HEK293 (cell line): ENCODE data around the gene NXPH4.

Experiments used
- CTCF ChIA-PET: fragments of 350-600 bp; formaldehyde crosslinking; extraction: SDS; loops from one replicate; lab custom pipeline; 2021; ENCODE audit warnings: antibody characterized with exemption; lab: Yijun Ruan, JAX
- POLR2A ChIA-PET: fragments of 300-600 bp; formaldehyde crosslinking; extraction: SDS; loops from one replicate; lab custom pipeline; 2020; ENCODE audit warnings: antibody characterized with exemption, inconsistent platforms; lab: Yijun Ruan, JAX
- H3K27ac ChIP-seq: fragments of 200-500 bp; sonication (Bioruptor generic); 2 replicates; pipeline ENCODE4 v1.5.1; 2014; ENCODE audit warnings: low read depth, low read length, control low read depth, inconsistent platforms; ENCODE audit errors: extremely low read depth
- H3K36me3 ChIP-seq, 2 experiments: fragments of 200-500 bp in 1 of 2; sonication (Bioruptor generic) in 1 of 2; 1 replicate in 1 of 2; 2 replicates in 1 of 2; pipeline ENCODE4 v1.5.1; 2014 to 2017; ENCODE audit warnings: inconsistent platforms in 2 of 2, low read length in 2 of 2; ENCODE audit not compliant: control insufficient read depth in 2 of 2, insufficient read depth in 1 of 2
- H3K4me1 ChIP-seq: fragments of 200-500 bp; sonication (Bioruptor generic); 2 replicates; pipeline ENCODE4 v1.5.1; 2014; ENCODE audit warnings: mild to moderate bottlenecking, low read length, inconsistent platforms; ENCODE audit not compliant: control insufficient read depth, insufficient read depth
- H3K4me3 ChIP-seq: 2 replicates; pipeline ENCODE4 v1.5.1; 2011; ENCODE audit warnings: low read depth, mild to moderate bottlenecking, control low read depth, low read length, moderate library complexity
- H3K9me3 ChIP-seq: fragments of 200-500 bp; sonication (Bioruptor generic); 2 replicates; pipeline ENCODE4 v1.5.1; 2014; ENCODE audit warnings: low read depth, low read length, inconsistent platforms; ENCODE audit not compliant: control insufficient read depth, insufficient read depth
- CTCF ChIP-seq: fragments of 450-650 bp; formaldehyde crosslinking; IDR thresholded peaks from 2 replicates; pipeline ENCODE4 v1.5.1; 2016; ENCODE audit warnings: missing biosample characterization, missing genetic modification characterization
- EGR2 ChIP-seq: fragments of 450-650 bp; formaldehyde crosslinking; IDR thresholded peaks from 2 replicates; pipeline ENCODE4 v1.5.1; 2016; ENCODE audit warnings: low read depth, missing biosample characterization, missing genetic modification characterization
- GLI4 ChIP-seq: fragments of 450-650 bp; formaldehyde crosslinking; IDR thresholded peaks from 2 replicates; pipeline ENCODE4 v1.5.1; 2016; ENCODE audit warnings: missing biosample characterization, missing genetic modification characterization
- GLIS1 ChIP-seq: fragments of 450-650 bp; formaldehyde crosslinking; IDR thresholded peaks from 2 replicates; pipeline ENCODE4 v1.5.1; 2016; ENCODE audit warnings: missing biosample characterization, missing genetic modification characterization
- GLIS2 ChIP-seq: fragments of 450-650 bp; formaldehyde crosslinking; IDR thresholded peaks from 2 replicates; pipeline ENCODE4 v1.5.1; 2016; ENCODE audit warnings: missing biosample characterization, missing genetic modification characterization
- HOXD13 ChIP-seq: sonication (generic); formaldehyde crosslinking; IDR thresholded peaks from 2 replicates; pipeline ENCODE4 v1.8.0; 2022; ENCODE audit warnings: missing genetic modification reagents, borderline replicate concordance
- KLF10 ChIP-seq: fragments of 450-650 bp; IDR thresholded peaks from 2 replicates; pipeline ENCODE4 v1.5.1; 2018; ENCODE audit warnings: missing biosample characterization, mild to moderate bottlenecking, missing genetic modification characterization
- KLF8 ChIP-seq: fragments of 450-650 bp; formaldehyde crosslinking; IDR thresholded peaks from 2 replicates; pipeline ENCODE4 v1.5.1; 2016; ENCODE audit warnings: missing biosample characterization, missing genetic modification characterization
- SP2 ChIP-seq: fragments of 450-650 bp; formaldehyde crosslinking; IDR thresholded peaks from 2 replicates; pipeline ENCODE4 v1.5.1; 2016; ENCODE audit warnings: missing biosample characterization, missing genetic modification characterization
- SP7 ChIP-seq: fragments of 450-650 bp; formaldehyde crosslinking; IDR thresholded peaks from 2 replicates; pipeline ENCODE4 v1.5.1; 2016; ENCODE audit warnings: missing biosample characterization, missing genetic modification characterization
- ZBTB1 ChIP-seq: fragments of 450-650 bp; formaldehyde crosslinking; IDR thresholded peaks from 2 replicates; pipeline ENCODE4 v1.5.1; 2016; ENCODE audit warnings: missing biosample characterization, missing genetic modification characterization
- ZBTB26 ChIP-seq: fragments of 450-650 bp; formaldehyde crosslinking; optimal IDR thresholded peaks from 2 replicates; pipeline ENCODE3; 2016; ENCODE audit warnings: missing biosample characterization, mild to moderate bottlenecking, missing genetic modification characterization
- ZEB2 ChIP-seq: fragments of 450-650 bp; formaldehyde crosslinking; IDR thresholded peaks from 2 replicates; pipeline ENCODE4 v1.5.1; 2016; ENCODE audit warnings: missing biosample characterization, missing genetic modification characterization
- ZIC2 ChIP-seq: fragments of 450-650 bp; formaldehyde crosslinking; IDR thresholded peaks from 2 replicates; pipeline ENCODE4 v1.5.1; 2016; ENCODE audit warnings: missing biosample characterization, missing genetic modification characterization
- ZNF132 ChIP-seq: fragments of 450-650 bp; formaldehyde crosslinking; IDR thresholded peaks from 2 replicates; pipeline ENCODE4 v1.5.1; 2017; ENCODE audit warnings: missing biosample characterization, missing genetic modification characterization, borderline replicate concordance
- ZNF2 ChIP-seq: fragments of 450-650 bp; formaldehyde crosslinking; IDR thresholded peaks from 2 replicates; pipeline ENCODE4 v1.5.1; 2016; ENCODE audit warnings: missing biosample characterization, missing genetic modification characterization
- ZNF266 ChIP-seq: fragments of 450-650 bp; formaldehyde crosslinking; IDR thresholded peaks from 2 replicates; pipeline ENCODE4 v1.5.1; 2016; ENCODE audit warnings: missing biosample characterization, missing genetic modification characterization, low read depth
- ZNF302 ChIP-seq: fragments of 450-650 bp; formaldehyde crosslinking; IDR thresholded peaks from 2 replicates; pipeline ENCODE4 v1.5.1; 2016; ENCODE audit warnings: missing biosample characterization, missing genetic modification characterization, low read depth
- ZNF311 ChIP-seq: fragments of 450-650 bp; formaldehyde crosslinking; IDR thresholded peaks from 2 replicates; pipeline ENCODE4 v1.5.1; 2017; ENCODE audit warnings: missing biosample characterization, missing genetic modification characterization, borderline replicate concordance
- ZNF324 ChIP-seq: fragments of 450-650 bp; formaldehyde crosslinking; IDR thresholded peaks from 2 replicates; pipeline ENCODE4 v1.5.1; 2016; ENCODE audit warnings: missing biosample characterization, missing genetic modification characterization
- ZNF560 ChIP-seq: fragments of 450-650 bp; formaldehyde crosslinking; IDR thresholded peaks from 2 replicates; pipeline ENCODE4 v1.5.1; 2017; ENCODE audit warnings: missing biosample characterization, missing genetic modification characterization, borderline replicate concordance
- ZNF626 ChIP-seq: fragments of 450-650 bp; sonication (Bioruptor Pico); formaldehyde crosslinking; IDR thresholded peaks from 2 replicates; pipeline ENCODE4 v1.5.1; 2018; ENCODE audit warnings: missing biosample characterization, missing genetic modification characterization, inconsistent platforms
- ZNF629 ChIP-seq: fragments of 450-650 bp; formaldehyde crosslinking; IDR thresholded peaks from 2 replicates; pipeline ENCODE4 v1.5.1; 2017; ENCODE audit warnings: missing biosample characterization, missing genetic modification characterization
- ZNF639 ChIP-seq: fragments of 450-650 bp; formaldehyde crosslinking; IDR thresholded peaks from 2 replicates; pipeline ENCODE4 v1.5.1; 2016; ENCODE audit warnings: missing biosample characterization, missing genetic modification characterization
- ZNF76 ChIP-seq: fragments of 450-650 bp; formaldehyde crosslinking; IDR thresholded peaks from 2 replicates; pipeline ENCODE4; 2016; ENCODE audit warnings: low read depth, missing biosample characterization, missing genetic modification characterization, borderline replicate concordance
- ZNF792 ChIP-seq: fragments of 450-650 bp; formaldehyde crosslinking; IDR thresholded peaks from 2 replicates; pipeline ENCODE4 v1.5.1; 2016; ENCODE audit warnings: missing biosample characterization, missing genetic modification characterization
- ZNF837 ChIP-seq: fragments of 450-650 bp; formaldehyde crosslinking; IDR thresholded peaks from 2 replicates; pipeline ENCODE4 v1.5.1; 2016; ENCODE audit warnings: missing biosample characterization, missing genetic modification characterization
- TF ChIP-seq, protein P1 (sequence below): fragments of 450-650 bp; formaldehyde crosslinking; IDR thresholded peaks from 2 replicates; pipeline ENCODE4 v1.5.1; 2016; ENCODE audit warnings: missing biosample characterization, missing genetic modification characterization

Gene NXPH4

GRCh38 chr12:57237932-57238853 is 21.6 kb downstream of the NXPH4 start (continued):
- TF ChIP-seq SP2 (tag by site-specific recombination) (peak; percentile 54), KLF10 (peak; percentile 67), ZNF560 (tag by site-specific recombination) (no peak), HOXD13 (CRISPR knock-in tag) (no peak), ZEB2 (tag by site-specific recombination) (no peak), KLF8 (tag by site-specific recombination) (peak; percentile 18; the same call in 1 of the 2 replicates), ZNF132 (tag by site-specific recombination) (no peak), EGR2 (tag by site-specific recombination) (peak; percentile 50), GLI4 (no peak), CTCF (tag by site-specific recombination) (no peak), ZNF792 (no peak)
- TF ChIP-seq, protein P1, sequence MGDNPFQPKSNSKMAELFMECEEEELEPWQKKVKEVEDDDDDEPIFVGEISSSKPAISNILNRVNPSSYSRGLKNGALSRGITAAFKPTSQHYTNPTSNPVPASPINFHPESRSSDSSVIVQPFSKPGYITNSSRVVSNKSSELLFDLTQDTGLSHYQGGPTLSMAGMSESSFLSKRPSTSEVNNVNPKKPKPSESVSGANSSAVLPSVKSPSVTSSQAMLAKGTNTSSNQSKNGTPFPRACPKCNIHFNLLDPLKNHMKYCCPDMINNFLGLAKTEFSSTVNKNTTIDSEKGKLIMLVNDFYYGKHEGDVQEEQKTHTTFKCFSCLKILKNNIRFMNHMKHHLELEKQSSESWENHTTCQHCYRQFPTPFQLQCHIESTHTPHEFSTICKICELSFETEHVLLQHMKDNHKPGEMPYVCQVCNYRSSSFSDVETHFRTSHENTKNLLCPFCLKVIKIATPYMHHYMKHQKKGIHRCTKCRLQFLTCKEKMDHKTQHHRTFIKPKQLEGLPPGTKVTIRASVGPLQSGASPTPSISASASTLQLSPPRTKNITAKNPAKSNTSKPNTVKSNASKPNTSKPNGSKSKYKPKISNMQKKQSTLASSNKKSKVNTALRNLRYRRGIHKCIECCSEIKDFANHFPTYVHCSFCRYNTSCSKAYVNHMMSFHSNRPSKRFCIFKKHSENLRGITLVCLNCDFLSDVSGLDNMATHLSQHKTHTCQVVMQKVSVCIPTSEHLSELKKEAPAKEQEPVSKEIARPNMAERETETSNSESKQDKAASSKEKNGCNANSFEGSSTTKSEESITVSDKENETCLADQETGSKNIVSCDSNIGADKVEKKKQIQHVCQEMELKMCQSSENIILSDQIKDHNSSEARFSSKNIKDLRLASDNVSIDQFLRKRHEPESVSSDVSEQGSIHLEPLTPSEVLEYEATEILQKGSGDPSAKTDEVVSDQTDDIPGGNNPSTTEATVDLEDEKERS (tag by site-specific recombination) = no peak

GRCh38 chr12:57238854-57239554 is 22.4 kb downstream of the NXPH4 start:
- Histone ChIP-seq H3K4me1 (peaks cover 17% of the 10 kb centered on the region), H3K27ac (no peak overlapping the region; the same call in 1 of the 2 replicates)
- CTCF ChIA-PET = interaction anchor here (0.6 to 23.3 kb wide), 21 partner anchors 10 to 971 kb away, joined by 3 to 628 read pairs (median 4); partner anchors contain the start of genes NXPH4, SHMT2 and STAC3
- no peak for TF ChIP-seq ZNF311 (tag by site-specific recombination)
- TF ChIP-seq ZIC2 (tag by site-specific recombination) = peak; percentile 98
- peak; percentile 84; the same call in 1 of the 2 replicates for TF ChIP-seq ZNF324 (tag by site-specific recombination)
- peak; percentile 81; the same call in 1 of the 2 replicates for TF ChIP-seq ZNF639 (tag by site-specific recombination)
- no peak for TF ChIP-seq ZNF302 (tag by site-specific recombination)
- peak; percentile 53 for TF ChIP-seq GLIS1 (tag by site-specific recombination)
- peak; percentile 79 for TF ChIP-seq GLIS2 (tag by site-specific recombination)
- TF ChIP-seq HOXD13 (CRISPR knock-in tag) = no peak
- peak; percentile 80 for TF ChIP-seq SP7 (tag by site-specific recombination)
- TF ChIP-seq ZNF76 (tag by site-specific recombination) = peak; percentile 41
- no peak for TF ChIP-seq ZNF626 (tag by site-specific recombination)
- TF ChIP-seq ZNF629 (tag by site-specific recombination) = peak; percentile 72
- no peak for TF ChIP-seq ZNF837
- no peak for TF ChIP-seq ZNF266
- peak; percentile 72 for TF ChIP-seq ZBTB26 (tag by site-specific recombination)
- peak; percentile 66 for TF ChIP-seq ZNF2 (tag by site-specific recombination)
- no peak for TF ChIP-seq ZBTB1 (tag by site-specific recombination)
- 0 out of 2 replicates have a peak, but pooled peaks have one; percentile 30 for TF ChIP-seq KLF10

More at GRCh38 chr12:57238854-57239554, 22.4 kb downstream of the NXPH4 start:
- POLR2A ChIA-PET = interaction anchor here (1.1 to 6.4 kb wide), 5 partner anchors 9 to 216 kb away, joined by 3 to 72 read pairs (median 16); partner anchors contain the start of genes INHBE and SHMT2
- no peak overlapping the region; the same call in 1 of the 2 replicates for H3K4me3 ChIP-seq
- H3K9me3 ChIP-seq = no peaks in the 10 kb centered on the region
- peaks cover 0 to 21% of the 10 kb centered on the region in 2 experiments; a peak in 1 of 3 replicates for H3K36me3 ChIP-seq
